Nucleus accumbens (tissue), 56 donors: ENCODE measurements around the gene CDH23.

Source experiments
- DNase-seq, 56 donors: peaks; one replicate each; lab custom pipeline; 2025; lab: John Stamatoyannopoulos, UW

CDH23 gene

GRCh38 chr10:71573562-71574518 is 177.1 kb downstream of the CDH23 start:
- no peak for DNase-seq

GRCh38 chr10:71575451-71575850 is 178.7 kb downstream of the CDH23 start:
- peak in 20 of 56 donors; percentile 7 to 69 (median 31) for DNase-seq

DNA sequence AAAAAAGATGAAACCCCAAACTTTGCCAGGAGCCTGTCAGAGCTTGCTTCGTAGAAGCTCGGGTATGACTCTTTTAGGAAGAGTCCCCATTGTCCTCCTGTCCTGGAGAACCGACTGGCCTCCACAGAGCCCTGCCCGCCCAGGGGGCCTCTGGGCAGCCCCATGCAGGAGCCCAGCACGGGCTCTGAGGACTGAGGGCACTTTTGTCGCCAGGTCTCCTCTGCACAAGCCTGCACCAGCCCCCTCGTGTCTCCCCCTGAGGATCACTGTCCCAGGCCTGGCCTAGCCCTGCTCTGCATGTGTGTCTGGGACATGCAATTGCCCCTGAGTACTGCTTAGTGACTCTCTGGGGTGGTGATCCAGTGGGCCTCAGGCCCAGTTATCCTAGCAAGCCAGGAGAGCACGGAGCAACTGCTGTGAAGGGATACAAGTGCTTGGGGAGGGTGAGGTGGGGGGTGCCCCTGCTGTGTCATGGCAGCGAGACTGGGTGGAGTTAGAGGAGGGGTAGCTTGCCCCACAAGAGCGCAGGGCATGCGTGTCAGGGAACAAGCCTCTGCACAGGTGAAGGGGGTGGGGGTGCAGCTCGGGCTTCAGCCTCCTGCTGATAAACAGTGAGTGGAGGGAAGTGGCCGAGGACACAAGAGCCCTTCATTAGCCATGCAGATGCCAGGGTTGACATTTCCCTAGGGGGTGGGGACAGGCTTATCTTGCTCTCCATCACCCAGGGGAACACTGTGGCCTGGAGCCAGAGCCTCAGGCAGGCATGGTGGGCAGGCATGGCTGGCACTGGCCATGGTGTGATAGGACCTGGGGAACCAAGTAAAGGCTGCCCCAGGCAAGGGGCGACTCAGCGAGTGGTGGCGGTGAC is 179.4 kb downstream of the CDH23 start:
- DNase-seq, result peak in 1 of 56 donors; percentile 11

DNA sequence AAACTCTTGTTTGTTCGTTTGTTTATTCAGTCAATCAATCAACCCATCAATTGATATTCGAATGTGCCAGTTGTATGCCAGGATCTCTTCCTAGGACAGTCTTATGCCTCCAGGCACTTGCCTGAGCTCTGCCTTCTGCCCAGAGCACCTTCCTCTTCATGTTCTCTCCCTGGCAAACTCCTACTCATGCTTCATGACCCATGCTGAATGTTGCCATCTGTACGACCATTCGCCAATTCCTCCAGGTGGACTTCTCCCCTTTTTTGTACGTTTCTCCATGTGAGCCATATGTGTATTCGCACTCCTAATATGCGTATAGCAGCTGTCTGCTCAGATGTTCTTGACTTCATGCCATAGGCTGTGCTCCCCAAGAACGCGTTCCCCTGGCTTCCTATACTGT is 180.1 kb downstream of the CDH23 start:
- no peak for DNase-seq

GRCh38 chr10:71577345-71577744 is 180.6 kb downstream of the CDH23 start:
- DNase-seq, result no peak

- no peak for DNase-seq
These were observed 181.3 kb downstream of the CDH23 start for GRCh38 chr10:71578069-71578468.

GRCh38 chr10:71579668-71580067 is 182.9 kb downstream of the CDH23 start:
- DNase-seq, result no peak

GRCh38 chr10:71580415-71580814 is 183.7 kb downstream of the CDH23 start:
- DNase-seq, result no peak

DNA sequence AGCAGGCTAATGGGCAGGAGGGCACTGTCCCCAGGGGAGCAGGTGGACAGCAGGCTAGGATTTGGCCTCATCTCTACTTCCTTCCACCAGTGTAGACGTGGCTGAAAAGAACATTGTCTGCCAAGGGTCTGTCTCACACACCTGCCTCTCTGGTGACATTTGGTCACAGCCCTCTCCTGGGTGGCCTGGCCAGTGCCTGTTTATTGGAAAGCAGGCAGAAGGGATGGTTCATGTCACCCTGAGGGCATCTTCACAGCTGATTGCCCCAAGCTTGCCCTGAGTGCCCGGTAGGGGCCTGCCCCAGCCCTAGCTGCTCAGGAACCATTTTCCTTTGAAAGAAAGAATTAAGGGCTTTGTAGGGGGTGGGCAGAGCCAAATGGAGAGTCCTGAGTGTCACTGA is 184.2 kb downstream of the CDH23 start:
- no peak for DNase-seq

- DNase-seq, result peak in 48 of 56 donors; percentile 12 to 86 (median 60)
These were observed 184.7 kb downstream of the CDH23 start for GRCh38 chr10:71581376-71581775.

- peak in 24 of 56 donors; percentile 7 to 59 (median 31) for DNase-seq
These were observed 185.3 kb downstream of the CDH23 start for GRCh38 chr10:71582019-71582418.

DNA sequence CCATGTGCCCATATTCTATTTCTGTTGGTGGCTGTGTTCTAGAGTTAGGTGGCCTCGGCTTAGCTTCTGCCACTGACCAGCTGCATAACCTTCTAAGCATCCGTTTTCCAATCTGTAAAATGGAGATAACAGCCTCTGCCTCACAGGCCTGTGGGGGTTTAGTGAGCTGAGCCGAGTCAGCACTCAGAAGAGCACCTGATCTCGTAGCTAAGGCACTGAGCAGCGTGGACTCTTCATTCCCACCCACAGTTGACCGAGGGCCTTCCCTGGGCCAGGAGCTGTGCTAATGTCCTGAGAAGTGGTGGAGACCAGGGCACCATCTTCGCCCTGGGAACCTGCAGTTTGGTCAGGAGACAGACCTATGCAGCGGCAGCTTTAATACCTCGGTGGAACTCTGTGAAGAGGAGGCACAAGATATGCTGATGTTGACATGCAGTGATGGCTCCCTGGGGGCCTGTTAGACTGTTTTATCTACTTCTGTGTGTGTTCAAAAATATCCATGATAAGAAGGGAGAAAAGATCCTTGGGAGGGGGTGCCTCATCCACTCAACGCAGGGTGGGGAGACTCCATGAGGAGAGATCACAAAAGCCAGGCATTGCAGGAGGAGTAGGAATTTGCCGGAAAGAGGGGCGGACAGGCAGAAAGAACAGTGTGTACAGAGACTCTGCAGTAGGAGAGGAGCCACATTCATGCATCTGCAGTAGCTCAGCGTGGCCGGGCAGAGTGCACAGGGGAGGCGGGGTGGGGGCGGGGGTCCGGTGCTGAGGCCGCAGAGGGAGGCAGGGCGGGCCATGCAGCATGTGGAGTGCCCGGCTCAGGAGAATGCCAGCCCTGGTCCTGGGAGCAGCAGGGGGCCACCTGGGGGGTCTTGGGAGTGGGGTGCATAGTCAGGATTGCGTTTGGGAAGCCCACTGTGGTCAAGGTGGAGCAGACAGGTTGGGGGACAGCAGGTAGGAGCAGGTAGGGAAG is 186.1 kb downstream of the CDH23 start:
- DNase-seq, result no peak

DNA sequence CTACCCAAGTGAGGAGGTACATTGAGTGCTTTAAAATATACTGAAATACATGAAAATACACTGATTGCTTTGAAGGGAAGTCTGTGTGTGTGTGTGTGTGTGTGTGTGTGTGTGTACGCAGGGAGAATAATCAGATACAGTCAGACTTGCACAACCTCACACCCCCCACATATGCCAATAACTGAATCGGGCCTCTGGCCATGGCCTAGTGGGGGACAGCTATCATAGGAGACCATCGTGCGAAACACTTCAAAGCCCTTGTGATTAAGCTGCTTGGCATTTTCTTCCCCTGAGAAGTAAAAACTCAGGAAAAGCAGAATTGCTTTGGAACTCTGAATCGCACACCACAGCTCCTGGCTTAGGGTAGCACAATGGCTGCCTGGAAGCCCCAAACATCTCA is 187.7 kb downstream of the CDH23 start:
- no peak for DNase-seq

DNA sequence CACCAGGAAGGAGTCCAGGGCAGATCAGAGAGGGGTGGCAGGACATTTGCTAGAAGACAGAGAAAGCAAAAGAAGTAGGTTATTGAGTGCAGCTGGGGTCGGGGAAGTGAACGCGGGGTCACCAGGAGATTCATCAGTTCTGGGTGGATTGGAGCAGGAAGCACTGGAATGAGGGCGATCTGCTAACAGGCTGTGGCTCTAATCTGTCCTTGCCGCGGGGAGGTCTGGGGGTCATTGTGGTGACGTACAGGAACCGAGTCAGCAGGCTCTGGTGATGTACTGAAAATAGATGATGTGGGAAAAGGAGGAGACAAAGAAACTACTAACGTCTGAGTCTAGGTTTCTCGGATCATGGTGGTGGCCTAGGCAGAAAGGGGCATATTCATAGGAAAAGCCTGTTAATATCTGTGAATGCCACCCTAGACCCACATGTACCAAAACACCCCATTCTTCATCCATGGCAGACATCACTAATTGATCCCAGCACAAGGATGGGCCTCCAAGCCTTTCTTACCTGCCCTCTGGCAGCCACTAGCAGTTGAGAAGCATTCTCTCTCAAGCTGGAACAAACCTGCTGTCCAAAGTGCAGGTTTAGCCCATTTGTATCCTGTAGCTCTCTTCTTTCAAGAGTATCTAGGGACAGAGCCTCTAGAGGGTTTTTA is 188.3 kb downstream of the CDH23 start:
- DNase-seq, result no peak

GRCh38 chr10:71585564-71586290 is 189.0 kb downstream of the CDH23 start:
- DNase-seq, result no peak

DNA sequence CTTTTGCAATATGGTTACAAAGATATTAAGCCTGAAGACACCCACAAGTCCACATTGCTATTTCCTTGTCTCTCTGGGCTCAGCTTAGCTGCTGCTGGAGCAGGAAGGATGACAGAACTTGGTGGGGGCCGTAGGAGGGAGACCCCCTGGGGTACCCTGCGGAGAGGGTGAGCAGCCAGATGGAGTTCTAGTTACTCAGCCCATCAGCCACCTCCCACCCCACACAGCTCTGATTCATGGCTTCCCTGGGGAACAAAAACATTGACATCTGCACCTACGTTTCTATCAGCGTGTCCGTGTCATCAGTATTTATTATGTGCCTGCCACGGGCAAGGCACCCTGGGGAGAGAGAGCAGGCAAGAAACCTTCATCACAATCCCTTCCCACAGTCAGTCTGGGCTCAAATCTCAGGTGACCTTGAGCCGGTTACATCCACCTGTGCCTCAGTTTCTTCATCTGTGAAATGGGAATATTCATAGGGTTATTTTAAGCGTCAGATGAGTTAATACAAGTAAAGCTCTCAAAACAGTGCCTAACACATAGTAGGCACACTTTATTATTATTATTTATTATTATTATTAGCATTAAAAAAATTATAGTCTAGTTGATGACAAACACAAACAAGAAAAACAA is 191.3 kb downstream of the CDH23 start:
- peak in 2 of 56 donors; percentile 11 to 17 for DNase-seq

DNA sequence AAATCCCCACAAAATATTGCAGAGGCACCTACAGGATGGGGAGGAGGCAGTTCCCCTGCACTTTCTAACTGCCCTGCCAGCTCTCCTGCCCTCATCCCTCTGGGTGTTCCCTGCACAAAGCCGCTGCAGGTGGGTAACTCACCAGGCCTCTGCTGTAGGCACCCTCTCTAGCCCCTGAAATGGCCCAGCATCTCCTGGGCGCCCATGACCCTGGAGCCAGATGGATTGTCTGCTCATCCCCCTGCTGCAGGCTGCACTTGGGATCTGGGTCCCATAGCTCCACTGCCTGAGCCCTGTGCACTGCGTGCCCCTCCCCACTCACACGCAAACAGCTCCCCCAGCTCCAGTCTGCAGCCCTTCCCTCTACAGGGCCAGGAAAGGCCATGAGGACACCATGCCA is 192.0 kb downstream of the CDH23 start:
- no peak for DNase-seq
